Activated B cell treated with CpG ODN at 0.5 μM for 24 hours (primary cell): ENCODE measurements around the gene CROCC2. TPM values are rescaled to one million over a fixed set of nuclear protein-coding genes. Genes with fewer than 3 reads are reported as not detected.

Experiments used
- ATAC-seq: fragments of 200-7000 bp; cut with Tn5 transposase; one replicate; pipeline ENCODE4 v1.10.0; 2021; ENCODE audit warnings: low read depth, mild to moderate bottlenecking, moderate library complexity
- CTCF ChIA-PET: fragments of 350-600 bp; sonication (Branson Sonifier 250); formaldehyde crosslinking; loops from one replicate; lab custom pipeline; 2021; ENCODE audit warnings: antibody characterized with exemption; lab: Charles Lee
- POLR2A ChIA-PET: fragments of 350-600 bp; sonication (Branson Sonifier 250); formaldehyde crosslinking; loops from one replicate; lab custom pipeline; 2021; ENCODE audit warnings: antibody characterized with exemption; lab: Charles Lee
- DNase-seq: peaks from one replicate; pipeline ENCODE4 v3.0.0; 2022
- H3K27ac Mint-ChIP-seq: one replicate; pipeline ENCODE4 v1.8.0; 2020; ENCODE audit warnings: mixed read lengths
- H3K27me3 Mint-ChIP-seq: one replicate; pipeline ENCODE4 v1.8.0; 2021; ENCODE audit warnings: mixed read lengths
- H3K36me3 Mint-ChIP-seq: one replicate; pipeline ENCODE4 v1.8.0; 2021; ENCODE audit warnings: low read depth, mixed read lengths
- H3K4me1 Mint-ChIP-seq: one replicate; pipeline ENCODE4 v1.8.0; 2021; ENCODE audit warnings: mixed read lengths
- H3K4me3 Mint-ChIP-seq: one replicate; pipeline ENCODE4 v1.8.0; 2020; ENCODE audit warnings: mild to moderate bottlenecking, mixed read lengths
- H3K9me3 Mint-ChIP-seq: one replicate; pipeline ENCODE4 v1.8.0; 2020; ENCODE audit warnings: mixed read lengths
- intact Hi-C: fragments of 100-400 bp; cut with micrococcal nuclease; formaldehyde crosslinking; loops from one replicate; pipeline ENCODE4 v1.15.1; 2024
- total RNA-seq: library from RNA; stranded (reverse); gene quantifications from 2 replicates; pipeline ENCODE4 v1.2.3, GENCODE V29; 2022
- TF ChIP-seq, protein P1 (sequence below): fragments of 200-600 bp; IDR thresholded peaks from one replicate; pipeline ENCODE4 v1.8.0; 2022; ENCODE audit warnings: antibody characterized with exemption, mild to moderate bottlenecking

The CROCC2 gene
- total RNA-seq, 1 donor from 2014 or later = not detected

DNA sequence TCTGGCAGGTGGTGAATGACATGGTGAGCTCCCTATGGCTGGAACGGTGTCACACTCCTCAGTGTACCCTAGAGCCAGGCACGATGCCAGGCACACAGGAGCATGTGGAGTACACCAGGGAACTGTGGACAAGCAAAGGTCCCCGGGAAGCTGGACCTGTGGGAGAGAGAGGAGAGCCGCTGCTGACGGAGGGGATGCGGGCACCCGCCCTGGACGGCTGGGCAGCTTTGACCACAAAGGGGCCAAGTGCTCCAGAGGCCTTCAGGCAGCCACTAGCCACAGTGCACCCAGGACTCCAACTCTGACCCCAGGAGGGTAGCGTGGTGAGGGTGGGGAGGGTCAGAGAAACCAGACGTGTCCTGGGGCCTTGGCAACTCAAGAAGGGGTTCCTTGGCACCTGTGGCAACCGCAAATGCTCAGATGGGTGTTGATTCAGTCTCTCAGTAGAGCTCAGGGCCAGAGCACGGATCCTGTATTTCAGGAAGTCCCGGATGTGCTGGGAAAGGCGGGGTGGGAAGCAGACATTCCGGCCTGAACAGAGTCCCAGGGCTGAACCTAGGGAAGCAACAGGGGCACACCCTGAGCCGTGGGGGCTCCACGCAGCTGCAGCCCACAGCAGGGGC, 7.9 kb upstream of the CROCC2 start:
- Mint-ChIP-seq H3K27me3 (no peaks in the 10 kb centered on the region), H3K4me3 (no peak overlapping the region), H3K4me1 (no peaks in the 10 kb centered on the region), H3K36me3 (no peaks in the 10 kb centered on the region), H3K27ac (no peak overlapping the region), H3K9me3 (peaks cover 3% of the 10 kb centered on the region)
- TF ChIP-seq, protein P1, sequence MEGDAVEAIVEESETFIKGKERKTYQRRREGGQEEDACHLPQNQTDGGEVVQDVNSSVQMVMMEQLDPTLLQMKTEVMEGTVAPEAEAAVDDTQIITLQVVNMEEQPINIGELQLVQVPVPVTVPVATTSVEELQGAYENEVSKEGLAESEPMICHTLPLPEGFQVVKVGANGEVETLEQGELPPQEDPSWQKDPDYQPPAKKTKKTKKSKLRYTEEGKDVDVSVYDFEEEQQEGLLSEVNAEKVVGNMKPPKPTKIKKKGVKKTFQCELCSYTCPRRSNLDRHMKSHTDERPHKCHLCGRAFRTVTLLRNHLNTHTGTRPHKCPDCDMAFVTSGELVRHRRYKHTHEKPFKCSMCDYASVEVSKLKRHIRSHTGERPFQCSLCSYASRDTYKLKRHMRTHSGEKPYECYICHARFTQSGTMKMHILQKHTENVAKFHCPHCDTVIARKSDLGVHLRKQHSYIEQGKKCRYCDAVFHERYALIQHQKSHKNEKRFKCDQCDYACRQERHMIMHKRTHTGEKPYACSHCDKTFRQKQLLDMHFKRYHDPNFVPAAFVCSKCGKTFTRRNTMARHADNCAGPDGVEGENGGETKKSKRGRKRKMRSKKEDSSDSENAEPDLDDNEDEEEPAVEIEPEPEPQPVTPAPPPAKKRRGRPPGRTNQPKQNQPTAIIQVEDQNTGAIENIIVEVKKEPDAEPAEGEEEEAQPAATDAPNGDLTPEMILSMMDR = no peak
- ATAC-seq = no peak
- DNase-seq = no peak
- intact Hi-C loops = no loop called here
- POLR2A ChIA-PET = no interaction called here
- CTCF ChIA-PET = no interaction called here

DNA sequence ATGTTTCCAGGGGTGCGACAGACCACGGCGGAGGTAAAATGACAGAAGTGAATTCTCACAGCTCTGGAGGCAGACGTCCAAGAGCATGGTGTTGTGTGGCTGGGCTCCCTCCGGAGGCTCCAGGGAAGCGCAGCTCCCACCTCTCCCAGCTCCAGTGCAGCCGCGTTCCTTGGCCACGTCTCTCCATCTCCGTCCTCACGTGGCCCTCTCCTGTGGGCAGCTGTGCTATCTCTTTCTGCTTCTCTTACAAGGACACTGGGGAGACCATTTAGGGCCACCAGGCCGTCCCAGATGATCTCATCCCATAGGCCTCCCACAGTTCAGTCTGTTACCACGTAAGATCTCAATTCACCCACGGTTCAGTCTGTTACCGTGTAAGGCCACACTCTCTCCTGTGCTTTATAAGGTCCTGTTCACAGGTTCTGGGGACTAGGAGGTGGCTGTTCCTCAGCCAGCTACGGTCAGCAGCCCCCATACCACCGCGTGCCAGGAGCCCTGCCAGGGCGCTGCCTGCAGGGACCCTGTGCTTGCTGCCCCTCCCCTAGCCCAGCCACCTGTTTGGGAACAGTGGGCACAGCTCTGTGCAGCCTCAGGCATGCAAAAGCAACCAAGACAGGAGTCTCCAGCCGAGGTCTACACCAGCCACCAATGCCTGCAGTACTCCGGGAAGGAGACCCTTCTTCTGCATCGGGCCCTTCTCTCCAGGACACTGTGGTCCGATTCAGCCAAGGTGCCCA, 7.2 kb upstream of the CROCC2 start:
- ATAC-seq = no peak
- CTCF ChIA-PET = interaction anchor here (1.4 kb wide), 1 partner anchor 16 kb away, joined by 3 read pairs; no protein-coding TSS in a partner anchor
- no peak overlapping the region for H3K27ac Mint-ChIP-seq
- H3K4me3 Mint-ChIP-seq = no peak overlapping the region
- intact Hi-C loops = no loop called here
- H3K4me1 Mint-ChIP-seq = no peaks in the 10 kb centered on the region
- POLR2A ChIA-PET = no interaction called here
- peaks cover 3% of the 10 kb centered on the region for H3K9me3 Mint-ChIP-seq
- TF ChIP-seq, protein P1 = no peak
- DNase-seq = no peak
- no peaks in the 10 kb centered on the region for H3K36me3 Mint-ChIP-seq
- no peaks in the 10 kb centered on the region for H3K27me3 Mint-ChIP-seq

DNA sequence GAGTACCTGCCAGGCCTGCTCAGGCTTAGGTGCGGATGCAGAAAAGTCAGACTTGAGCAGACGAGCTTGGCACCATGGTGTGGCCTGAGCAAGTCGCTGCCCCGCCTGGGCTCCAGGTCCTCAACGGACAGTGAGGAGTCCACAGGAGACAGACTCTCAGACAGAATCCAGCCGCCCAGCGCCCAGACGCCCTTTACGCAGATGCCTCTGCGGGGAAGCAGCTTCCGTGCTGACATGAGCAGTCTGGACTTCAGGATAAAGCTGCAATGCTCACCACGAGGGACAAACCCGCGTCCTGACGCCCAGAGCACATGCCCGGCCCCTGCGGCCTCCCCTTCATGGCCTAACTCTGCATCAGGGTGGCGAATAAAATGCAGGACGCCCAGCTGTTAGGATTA, 6.7 kb upstream of the CROCC2 start:
- Mint-ChIP-seq H3K9me3 (peaks cover 3% of the 10 kb centered on the region), H3K4me3 (no peak overlapping the region), H3K4me1 (no peaks in the 10 kb centered on the region), H3K27me3 (no peaks in the 10 kb centered on the region), H3K27ac (no peak overlapping the region), H3K36me3 (no peaks in the 10 kb centered on the region)
- ATAC-seq (no peak), DNase-seq (no peak)
- ChIA-PET CTCF (interaction anchor here (1.4 kb wide), 1 partner anchor 15 kb away, joined by 3 read pairs; no protein-coding TSS in a partner anchor), POLR2A (no interaction called here)
- TF ChIP-seq, protein P1 = no peak
- intact Hi-C loops = no loop called here

- no peak for ATAC-seq
- ChIA-PET CTCF (interaction anchor here (1.4 kb wide), 1 partner anchor 14 kb away, joined by 3 read pairs; no protein-coding TSS in a partner anchor), POLR2A (no interaction called here)
- peaks cover 3% of the 10 kb centered on the region for H3K9me3 Mint-ChIP-seq
- intact Hi-C loops = no loop called here
- no peak overlapping the region for H3K27ac Mint-ChIP-seq
- no peaks in the 10 kb centered on the region for H3K36me3 Mint-ChIP-seq
- H3K4me1 Mint-ChIP-seq = no peaks in the 10 kb centered on the region
- TF ChIP-seq, protein P1 = no peak
- DNase-seq = no peak
- no peaks in the 10 kb centered on the region for H3K27me3 Mint-ChIP-seq
- no peak overlapping the region for H3K4me3 Mint-ChIP-seq
Measured at GRCh38 chr2:240900141-240900860, 5.8 kb upstream of the CROCC2 start.
